Parathyroid adenoma (tissue), 2 donors: Measurements from ENCODE around the gene CLEC2B.

Experiments
- H2AFZ ChIP-seq: fragments of 300-600 bp; sonication (generic); one replicate; pipeline ENCODE4 v1.7.0; 2017; ENCODE audit warnings: antibody characterized with exemption, mild to moderate bottlenecking
- H3K27ac ChIP-seq: fragments of 300-600 bp; sonication (generic); one replicate; pipeline ENCODE4 v1.7.0; 2017
- H3K27me3 ChIP-seq: fragments of 300-600 bp; sonication (generic); one replicate; pipeline ENCODE4 v1.7.0; 2017; ENCODE audit warnings: low read length; ENCODE audit not compliant: control insufficient read depth, insufficient read depth
- H3K36me3 ChIP-seq: fragments of 300-600 bp; sonication (generic); one replicate; pipeline ENCODE4 v1.7.0; 2017; ENCODE audit warnings: low read length; ENCODE audit not compliant: control insufficient read depth, insufficient read depth
- H3K4me1 ChIP-seq: fragments of 300-600 bp; sonication (generic); one replicate; pipeline ENCODE4 v1.7.0; 2017; ENCODE audit warnings: control low read depth
- H3K4me2 ChIP-seq: fragments of 300-600 bp; sonication (generic); one replicate; pipeline ENCODE4 v1.7.0; 2017; ENCODE audit warnings: low read length
- H3K4me3 ChIP-seq: fragments of 300-600 bp; sonication (generic); one replicate; pipeline ENCODE4 v1.7.0; 2017; ENCODE audit warnings: low read depth, low read length
- H3K79me2 ChIP-seq: fragments of 300-600 bp; sonication (generic); one replicate; pipeline ENCODE4 v1.7.0; 2017; ENCODE audit warnings: control low read depth
- H3K9ac ChIP-seq: fragments of 300-600 bp; sonication (generic); one replicate; pipeline ENCODE4 v1.7.0; 2017; ENCODE audit warnings: mild to moderate bottlenecking
- H3K9me3 ChIP-seq: fragments of 300-600 bp; sonication (generic); one replicate; pipeline ENCODE4 v1.7.0; 2017; ENCODE audit warnings: low read length; ENCODE audit not compliant: control insufficient read depth
- CTCF ChIP-seq: fragments of 300-600 bp; sonication (generic); IDR thresholded peaks from one replicate; pipeline ENCODE4 v1.7.0; 2017; ENCODE audit warnings: antibody characterized with exemption, mild to moderate bottlenecking
- donor health status: primary hyperparathyroidism.

The CLEC2B gene

GRCh38 chr12:9851927-9852326, 17.2 kb downstream of the CLEC2B start:
- Histone ChIP-seq H2AFZ (no peak overlapping the region), H3K9ac (no peak overlapping the region), H3K4me3 (no peak overlapping the region), H3K4me2 (no peak overlapping the region), H3K9me3 (no peaks in the 10 kb centered on the region), H3K4me1 (no peaks in the 10 kb centered on the region), H3K27ac (no peak overlapping the region), H3K36me3 (no peaks in the 10 kb centered on the region), H3K79me2 (no peaks in the 10 kb centered on the region), H3K27me3 (no peaks in the 10 kb centered on the region)
- no peak for TF ChIP-seq CTCF

- no peak for TF ChIP-seq CTCF
- Histone ChIP-seq H3K9ac (no peak overlapping the region), H3K4me3 (no peak overlapping the region), H3K36me3 (no peaks in the 10 kb centered on the region), H3K4me1 (no peaks in the 10 kb centered on the region), H3K9me3 (no peaks in the 10 kb centered on the region), H3K27me3 (no peaks in the 10 kb centered on the region), H3K79me2 (no peaks in the 10 kb centered on the region), H2AFZ (no peak overlapping the region), H3K4me2 (no peak overlapping the region), H3K27ac (no peak overlapping the region)
These were observed 18.1 kb downstream of the CLEC2B start for GRCh38 chr12:9851050-9851449.

- no peak overlapping the region for H3K27ac ChIP-seq
- H3K4me3 ChIP-seq, result no peak overlapping the region
- no peak overlapping the region for H3K4me2 ChIP-seq
- H3K9ac ChIP-seq, result no peak overlapping the region
- no peaks in the 10 kb centered on the region for H3K4me1 ChIP-seq
- H2AFZ ChIP-seq, result no peak overlapping the region
- TF ChIP-seq CTCF, result no peak
- no peaks in the 10 kb centered on the region for H3K9me3 ChIP-seq
- no peaks in the 10 kb centered on the region for H3K36me3 ChIP-seq
- H3K27me3 ChIP-seq, result no peaks in the 10 kb centered on the region
- no peaks in the 10 kb centered on the region for H3K79me2 ChIP-seq
These were observed 20.3 kb downstream of the CLEC2B start for GRCh38 chr12:9848899-9849298.

- Histone ChIP-seq H3K4me1 (no peaks in the 10 kb centered on the region), H3K79me2 (no peaks in the 10 kb centered on the region), H3K9ac (no peak overlapping the region), H3K4me3 (no peak overlapping the region), H3K27me3 (no peaks in the 10 kb centered on the region), H3K27ac (no peak overlapping the region), H3K36me3 (no peaks in the 10 kb centered on the region), H3K9me3 (no peaks in the 10 kb centered on the region), H3K4me2 (no peak overlapping the region), H2AFZ (no peak overlapping the region)
- no peak for TF ChIP-seq CTCF
These were observed 25.7 kb downstream of the CLEC2B start for GRCh38 chr12:9843407-9843806.

GRCh38 chr12:9831720-9832119, 37.4 kb downstream of the CLEC2B start:
- Histone ChIP-seq H3K9ac (no peak overlapping the region), H2AFZ (no peak overlapping the region), H3K4me1 (no peaks in the 10 kb centered on the region), H3K27me3 (no peaks in the 10 kb centered on the region), H3K9me3 (no peaks in the 10 kb centered on the region), H3K4me2 (no peak overlapping the region), H3K79me2 (no peaks in the 10 kb centered on the region), H3K4me3 (no peak overlapping the region), H3K36me3 (no peaks in the 10 kb centered on the region), H3K27ac (no peak overlapping the region)
- TF ChIP-seq CTCF, result no peak
